HG03439 (cell line): ENCODE results near the gene PARP15.
"Not testable (repeated sequence)": the region's sequence is repeated elsewhere in the genome, so short reads cannot be mapped to it uniquely, and the experiment has no call there.

Experiments
- ATAC-seq: cut with Tn5 transposase; IDR thresholded peaks from one replicate; pipeline ENCODE4 v1.9.1; 2021; ENCODE audit warnings: mild to moderate bottlenecking, moderate library complexity; ENCODE audit not compliant: unreplicated experiment

Gene PARP15

GRCh38 chr3:122615303-122615702 lies 37.9 kb downstream of the PARP15 start:
- no peak for ATAC-seq

- ATAC-seq: no peak
Measured at GRCh38 chr3:122618614-122619013, 41.2 kb downstream of the PARP15 start.

DNA sequence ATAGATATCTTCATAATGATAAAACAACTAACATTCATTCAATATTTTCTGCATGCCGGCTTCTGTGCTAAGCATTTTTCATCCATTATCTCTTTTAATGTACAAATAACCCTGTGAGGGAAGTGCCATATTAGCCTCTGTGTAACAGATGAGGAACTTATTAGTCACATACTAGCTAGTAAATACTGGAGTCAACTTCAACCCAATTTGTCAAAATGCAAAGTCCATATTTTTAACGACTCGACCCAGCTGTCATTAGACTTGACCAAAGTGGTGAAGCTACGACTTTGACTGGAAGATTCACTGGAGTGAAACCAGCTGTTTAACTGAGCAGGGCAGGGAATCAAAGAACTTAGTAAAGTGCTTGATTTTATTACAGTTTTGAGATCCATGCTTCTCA lies 41.6 kb downstream of the PARP15 start:
- ATAC-seq: no peak

GRCh38 chr3:122620399-122620798 lies 42.9 kb downstream of the PARP15 start:
- no peak for ATAC-seq

- no peak for ATAC-seq
Measured at GRCh38 chr3:122621112-122621511, 43.7 kb downstream of the PARP15 start.

DNA sequence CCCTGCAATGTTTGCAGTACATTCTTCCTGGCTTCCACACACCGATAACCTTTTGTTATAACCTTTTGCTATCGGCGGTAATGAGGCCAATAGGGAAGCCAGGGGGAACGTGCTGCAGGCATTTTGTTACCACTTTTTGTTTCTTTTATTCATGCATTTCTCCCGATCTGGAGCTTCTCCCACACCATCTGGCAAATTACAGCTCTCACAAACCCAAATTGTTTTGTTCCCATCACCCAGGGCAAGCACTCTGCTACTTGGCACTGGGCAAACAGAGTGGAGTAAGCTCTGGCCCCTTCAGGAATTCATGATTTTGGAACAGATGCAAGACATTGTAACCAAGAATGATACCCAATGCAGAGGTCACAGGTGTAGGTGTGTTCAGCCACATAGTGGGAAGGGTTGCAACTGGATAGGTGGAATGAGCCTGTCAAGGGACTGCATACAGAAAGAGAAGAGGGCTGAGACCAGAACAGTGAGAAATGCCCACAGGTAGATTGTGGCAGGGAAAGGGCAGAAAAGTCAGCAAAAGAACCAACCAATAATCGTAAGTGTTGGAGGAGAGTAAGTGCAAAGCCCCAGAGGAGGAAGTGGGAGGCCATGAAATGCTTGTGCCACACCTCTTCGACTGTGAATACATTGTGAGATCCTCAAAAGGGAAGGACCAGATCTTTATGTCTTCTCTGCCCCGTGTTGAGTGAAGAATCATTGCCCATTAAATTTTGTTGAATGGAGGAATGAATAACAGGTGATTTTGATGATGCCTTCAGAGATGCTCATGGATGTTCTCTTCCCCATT lies 45.8 kb downstream of the PARP15 start:
- no peak for ATAC-seq

- ATAC-seq: no peak
Measured at GRCh38 chr3:122626515-122627180, 49.2 kb downstream of the PARP15 start.

- ATAC-seq: no peak
Measured at GRCh38 chr3:122627301-122627700, 49.9 kb downstream of the PARP15 start.

DNA sequence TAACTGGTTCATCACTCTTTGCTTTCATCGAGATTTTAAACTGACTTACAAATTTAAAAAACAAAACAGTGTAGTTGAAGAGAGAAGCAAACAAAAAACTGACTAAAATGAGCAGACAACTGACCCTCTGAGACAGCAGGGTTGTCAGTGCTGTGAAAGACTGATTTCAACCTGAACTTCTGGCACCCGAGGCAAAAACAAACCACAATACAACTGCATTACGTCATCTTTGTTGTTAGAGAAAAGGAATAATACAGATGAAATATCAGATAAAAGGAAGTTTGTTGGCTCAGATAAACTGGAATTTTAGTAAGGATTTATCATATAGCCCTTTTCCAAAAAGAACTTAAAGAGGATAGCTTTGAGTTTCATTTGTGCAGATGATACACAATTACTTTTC lies 51.1 kb downstream of the PARP15 start:
- no peak for ATAC-seq

- no peak for ATAC-seq
Measured at GRCh38 chr3:122629763-122630162, 52.3 kb downstream of the PARP15 start.

DNA sequence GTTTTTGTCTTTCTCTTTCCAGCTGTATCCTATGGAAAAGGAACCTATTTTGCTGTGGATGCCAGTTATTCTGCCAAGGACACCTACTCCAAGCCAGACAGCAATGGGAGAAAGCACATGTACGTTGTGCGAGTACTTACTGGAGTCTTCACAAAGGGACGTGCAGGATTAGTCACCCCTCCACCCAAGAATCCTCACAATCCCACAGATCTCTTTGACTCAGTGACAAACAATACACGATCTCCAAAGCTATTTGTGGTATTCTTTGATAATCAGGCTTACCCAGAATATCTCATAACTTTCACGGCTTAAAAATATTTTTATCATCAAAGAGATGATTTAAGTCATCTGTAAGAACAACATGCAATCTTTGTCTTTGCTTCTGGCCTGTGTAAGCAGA lies 58.3 kb downstream of the PARP15 start:
- no peak for ATAC-seq

DNA sequence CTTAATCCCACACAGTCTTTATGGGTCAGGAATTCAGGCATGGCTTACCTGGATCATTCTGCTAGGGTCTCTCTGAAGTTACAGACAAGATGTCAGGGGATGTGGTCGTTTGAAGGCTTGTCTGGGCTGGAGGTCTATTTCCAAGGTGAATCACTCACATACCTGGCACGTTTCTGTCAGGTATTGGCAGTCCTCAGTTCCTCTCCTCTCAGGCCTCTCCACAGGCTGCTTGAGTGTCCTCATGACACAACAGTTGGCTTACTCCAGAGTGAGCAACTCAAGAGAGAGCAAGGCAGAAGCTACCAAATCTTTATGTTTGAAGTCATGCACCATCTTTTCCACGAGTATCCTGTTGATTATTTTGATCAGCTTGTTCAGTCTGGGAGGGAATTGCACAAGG lies 59.2 kb downstream of the PARP15 start:
- no peak for ATAC-seq

GRCh38 chr3:122640437-122640999 lies 63.1 kb downstream of the PARP15 start:
- ATAC-seq: no peak

- ATAC-seq: peak; percentile 79
Measured at GRCh38 chr3:122642935-122643334, 65.5 kb downstream of the PARP15 start.

DNA sequence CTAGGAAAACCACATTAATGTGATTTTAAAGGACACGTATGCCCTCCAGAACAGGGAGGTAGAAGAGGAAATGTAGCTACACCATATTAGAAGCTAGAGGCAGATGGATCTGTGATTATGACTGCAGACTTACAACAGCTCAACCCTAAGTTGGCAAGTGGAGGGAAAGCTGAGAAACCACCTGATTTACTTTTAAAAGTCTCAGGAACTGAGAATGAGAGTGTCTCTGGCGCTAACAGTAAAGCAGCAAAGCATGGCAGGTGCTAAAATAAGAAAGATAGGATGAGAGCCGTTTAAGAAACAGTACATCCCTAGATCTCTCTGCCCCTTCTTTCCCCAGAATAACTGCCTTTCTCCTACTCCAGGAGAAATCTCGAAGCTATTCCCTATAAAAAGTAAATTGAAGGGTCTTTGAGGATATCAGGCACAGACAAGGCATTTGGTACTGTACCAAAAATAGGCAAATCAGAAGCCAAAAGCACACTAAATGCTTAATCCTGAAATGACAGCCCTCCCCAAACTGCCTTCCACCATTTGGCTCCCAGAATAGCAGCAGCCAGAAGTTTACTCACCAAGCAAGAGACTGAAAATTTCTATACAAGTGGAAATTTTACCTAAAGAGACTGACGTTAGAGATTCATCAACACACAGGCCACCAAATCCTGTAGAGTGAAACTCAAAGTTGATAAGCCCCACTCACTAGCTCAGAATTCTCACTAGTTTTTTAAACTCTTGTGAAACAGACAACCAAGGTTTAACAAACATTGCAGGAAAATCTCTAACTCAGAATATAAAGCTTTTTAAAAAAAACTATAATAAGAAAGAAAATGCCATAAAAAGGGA lies 68.9 kb downstream of the PARP15 start:
- ATAC-seq: no peak

GRCh38 chr3:122651233-122651907 lies 73.9 kb downstream of the PARP15 start:
- ATAC-seq: not testable (repeated sequence)

DNA sequence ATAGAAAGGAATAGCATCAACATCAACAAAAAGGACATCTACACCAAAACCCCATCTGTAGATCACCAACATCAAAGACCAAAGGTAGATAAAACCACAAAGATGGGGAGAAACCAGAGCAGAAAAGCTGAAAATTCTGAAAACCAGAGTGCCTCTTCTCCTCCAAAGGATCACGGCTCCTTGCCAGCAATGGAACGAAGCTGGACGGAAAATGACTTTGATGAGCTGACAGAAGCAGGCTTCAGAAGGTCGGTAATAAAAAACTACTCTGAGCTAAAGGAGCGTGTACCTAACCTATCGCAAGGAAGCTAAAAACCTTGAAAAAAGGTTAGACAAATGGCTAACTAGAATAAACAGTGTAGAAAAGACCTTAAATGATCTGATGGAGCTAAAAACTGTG lies 74.5 kb downstream of the PARP15 start:
- ATAC-seq: not testable (repeated sequence)

GRCh38 chr3:122658336-122658735 lies 80.9 kb downstream of the PARP15 start:
- ATAC-seq: not testable (repeated sequence)

GRCh38 chr3:122660297-122660974 lies 83.0 kb downstream of the PARP15 start:
- no peak for ATAC-seq

DNA sequence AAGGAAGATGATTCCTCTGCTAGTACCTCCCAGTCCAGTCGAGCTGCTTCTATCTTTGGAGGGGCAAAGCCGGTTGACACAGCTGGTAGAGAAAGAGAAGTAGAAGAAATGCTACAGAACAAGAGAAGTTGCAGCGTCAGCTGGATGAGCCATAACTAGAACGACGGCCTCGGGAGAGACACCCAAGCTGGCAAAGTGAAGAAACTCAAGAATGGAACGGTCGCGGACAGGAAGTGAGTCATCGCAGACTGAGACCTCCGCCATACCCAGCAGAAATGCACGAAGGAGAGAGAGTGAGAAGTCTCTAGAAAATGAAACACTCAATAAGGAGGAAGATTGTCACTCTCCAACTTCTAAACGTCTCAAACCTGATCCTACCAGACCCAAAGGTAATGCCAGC lies 84.2 kb downstream of the PARP15 start:
- ATAC-seq: peak; percentile 70
